GM18861 (cell line): ENCODE data around the gene CHD5.
"Not testable (repeated sequence)": the region's sequence is repeated elsewhere in the genome, so short reads cannot be mapped to it uniquely, and the experiment has no call there.

Experiments used
- ATAC-seq: cut with Tn5 transposase; IDR thresholded peaks from one replicate; pipeline ENCODE4 v1.9.1; 2021; ENCODE audit not compliant: unreplicated experiment

The CHD5 gene

DNA sequence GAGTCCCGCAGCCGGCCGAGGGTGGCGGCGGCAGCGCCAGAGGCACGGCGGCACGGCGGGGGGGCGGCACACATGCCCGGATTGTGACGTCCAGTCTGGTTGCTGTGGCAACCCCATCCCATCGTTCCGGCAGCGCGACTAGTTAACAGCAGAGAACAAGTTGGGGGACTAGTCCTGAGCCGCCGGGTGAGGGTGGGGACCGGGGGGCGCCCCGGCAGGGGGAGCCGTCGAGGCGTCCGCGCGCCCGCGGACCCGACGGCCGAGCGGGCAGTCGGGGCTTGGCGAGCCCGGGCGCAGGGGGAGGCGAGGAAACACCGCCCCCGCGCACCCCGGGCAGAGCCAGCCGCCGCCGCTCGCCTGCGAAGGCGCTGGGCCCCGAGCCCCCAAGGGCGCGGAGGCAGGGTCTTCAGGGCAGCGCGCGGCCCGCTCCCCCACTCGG is at the start of gene CHD5:
TSS of gene CHD5 (minus strand) at position 54 of the 439 bp plus-strand sequence. CDS start 298 bp downstream, outside the sequence.
- ATAC-seq: no peak

- ATAC-seq: no peak
Observed at GRCh38 chr1:6225651-6226050, 45.5 kb upstream of the CHD5 start.

- no peak for ATAC-seq
Observed at GRCh38 chr1:6224718-6225117, 44.6 kb upstream of the CHD5 start.

DNA sequence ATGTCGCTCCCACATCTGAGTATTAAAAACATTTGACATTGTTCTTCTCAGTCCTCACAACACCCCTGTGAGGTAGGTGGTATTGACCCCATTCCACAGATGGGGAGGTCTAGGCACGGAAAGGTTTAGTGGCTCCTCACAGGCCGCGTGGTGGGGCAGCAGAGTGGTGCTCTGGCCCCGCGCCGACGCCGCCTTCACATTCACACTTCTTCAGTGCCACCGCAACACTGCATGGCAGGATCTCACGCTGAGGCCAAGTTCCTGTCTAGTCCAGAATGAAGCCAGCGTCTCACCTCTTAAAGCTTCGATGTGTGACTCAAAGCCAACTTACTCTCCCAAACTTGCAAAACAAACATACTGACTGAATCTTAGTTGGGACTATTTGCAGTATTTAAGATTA is 43.5 kb upstream of the CHD5 start:
- no peak for ATAC-seq

GRCh38 chr1:6222636-6223035 is 42.5 kb upstream of the CHD5 start:
- ATAC-seq: no peak

DNA sequence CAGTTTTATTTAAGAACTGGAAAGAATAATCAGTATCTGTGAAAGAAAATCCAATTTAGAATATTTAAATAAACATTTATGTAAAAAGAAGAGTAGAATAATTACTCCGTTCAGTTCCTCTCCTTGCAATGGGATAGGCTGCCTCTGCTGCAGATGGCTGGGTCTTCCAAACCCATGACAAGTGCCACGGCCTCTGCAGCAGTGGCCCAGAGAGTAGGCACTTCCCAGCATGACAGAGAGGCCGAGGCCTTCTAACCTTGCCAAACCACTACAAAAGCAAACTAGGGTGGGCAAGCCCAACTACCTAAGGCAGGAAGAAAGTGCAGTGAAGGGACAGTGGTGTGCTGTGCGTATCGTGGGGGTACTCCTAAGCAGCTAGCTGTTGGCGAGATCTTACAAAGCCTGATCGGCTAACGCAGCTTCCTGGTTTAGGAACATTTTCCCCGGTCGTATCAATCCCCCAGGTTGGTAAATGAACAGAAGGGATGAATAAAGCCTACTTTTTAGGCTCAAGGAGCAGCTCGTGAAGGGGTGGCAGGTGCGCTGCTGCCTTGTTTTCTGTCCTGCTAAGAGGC is 41.2 kb upstream of the CHD5 start:
- ATAC-seq: no peak

GRCh38 chr1:6220236-6220635 is 40.1 kb upstream of the CHD5 start:
- ATAC-seq: no peak

- ATAC-seq: not testable (repeated sequence)
Observed at GRCh38 chr1:6219641-6220040, 39.5 kb upstream of the CHD5 start.

DNA sequence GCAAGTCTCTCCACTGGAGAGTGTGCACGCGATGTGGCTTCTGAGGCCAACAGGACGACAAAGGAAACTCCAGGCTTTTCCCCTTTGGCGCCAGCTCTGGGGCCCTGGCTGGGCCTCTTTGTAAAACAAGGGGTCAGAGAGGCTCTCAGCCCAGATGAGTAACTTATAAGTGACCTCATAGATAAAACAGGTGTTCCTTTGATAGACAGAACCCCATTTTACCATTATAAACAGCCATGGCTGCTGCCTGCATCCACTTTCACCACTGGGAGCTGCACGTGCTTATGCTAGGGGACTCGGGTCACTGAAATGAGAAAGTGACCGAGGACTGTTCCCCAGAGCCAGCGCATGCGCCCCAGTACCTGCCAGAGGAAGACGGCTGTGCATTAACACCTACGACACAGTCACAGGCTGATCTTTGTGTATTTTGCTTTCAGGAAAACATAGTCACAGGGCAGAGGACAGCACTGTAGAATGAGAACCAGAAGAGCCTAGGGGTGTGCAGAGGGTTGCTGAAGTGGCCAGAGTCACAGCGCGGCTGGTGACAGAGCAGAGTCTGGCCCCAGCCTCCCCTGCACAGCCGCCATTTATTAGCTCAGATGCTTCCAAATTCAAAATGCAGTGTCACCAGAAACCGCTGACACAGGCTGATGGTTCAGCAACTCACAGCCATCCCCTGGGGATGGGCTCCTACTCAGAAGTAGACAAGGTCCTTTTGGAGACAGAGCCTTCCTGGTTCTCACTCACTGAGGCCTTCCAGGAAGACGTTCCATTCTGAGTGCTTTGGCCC is 38.4 kb upstream of the CHD5 start:
- ATAC-seq: no peak

- ATAC-seq: no peak
Observed at GRCh38 chr1:6212193-6212959, 32.3 kb upstream of the CHD5 start.

DNA sequence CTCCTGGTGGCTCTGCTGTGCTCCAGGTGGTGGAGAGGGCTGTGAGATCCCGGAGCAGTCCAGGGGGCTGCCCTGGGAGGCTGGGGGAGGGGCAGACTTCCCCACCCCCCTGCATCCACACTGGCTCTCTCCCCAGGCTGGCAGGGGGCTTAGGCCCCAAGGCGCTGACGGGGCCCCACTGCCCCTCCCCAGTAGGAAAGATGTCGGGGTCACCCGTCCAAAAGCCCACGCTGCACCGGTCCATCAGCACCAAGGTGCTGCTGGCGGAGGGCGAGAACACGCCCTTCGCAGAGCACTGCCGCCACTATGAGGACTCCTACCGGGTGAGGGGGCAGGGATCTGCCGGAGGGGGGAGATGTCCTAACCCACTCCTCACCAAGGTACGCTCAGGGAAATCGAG is 31.6 kb upstream of the CHD5 start:
- no peak for ATAC-seq

- no peak for ATAC-seq
Observed at GRCh38 chr1:6210591-6211355, 30.7 kb upstream of the CHD5 start.

DNA sequence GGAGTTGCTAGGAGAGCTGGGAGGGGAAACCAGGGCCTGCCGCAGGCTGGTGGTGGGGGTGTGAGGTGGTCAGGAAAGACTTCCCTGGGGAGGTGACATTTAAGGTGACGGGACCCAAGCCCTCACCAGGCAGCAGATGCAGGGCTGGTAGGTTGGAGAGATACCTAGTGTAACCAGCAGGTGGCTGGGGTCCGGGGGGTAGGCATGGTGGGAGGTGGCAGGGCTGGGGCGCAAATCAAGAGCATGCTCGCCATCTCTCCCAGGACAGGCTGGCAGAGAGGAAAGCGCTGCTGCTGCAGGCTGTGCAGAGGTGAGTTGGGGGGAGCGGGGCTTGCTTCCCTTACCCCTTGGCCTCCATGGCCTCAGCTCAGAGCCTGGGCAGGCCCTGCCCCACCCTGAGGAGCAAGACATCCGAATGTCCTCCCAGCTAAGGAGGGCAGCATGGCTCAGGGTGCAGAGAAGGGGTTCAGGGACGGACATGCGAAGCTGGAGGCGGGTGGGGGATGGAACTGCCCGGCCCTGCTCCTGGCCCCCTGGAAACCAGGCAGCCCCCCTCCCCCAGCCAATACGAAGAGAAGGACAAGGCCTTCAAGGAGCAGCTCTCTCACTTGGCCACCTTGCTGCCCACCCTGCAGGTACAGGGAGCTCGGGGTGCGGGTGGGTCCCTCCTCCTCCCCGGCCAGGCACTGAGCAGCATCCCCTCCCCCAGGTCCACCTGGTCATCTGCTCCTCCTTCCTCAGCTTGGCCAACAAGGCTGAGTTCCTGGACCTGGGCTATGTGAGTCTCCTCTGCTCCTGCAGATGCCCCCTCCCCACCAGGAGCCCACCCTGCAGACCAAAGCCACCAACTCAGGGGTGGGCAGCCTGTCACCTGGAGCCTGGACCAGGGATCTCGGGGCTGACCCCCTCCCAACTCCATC is 29.8 kb upstream of the CHD5 start:
- no peak for ATAC-seq

- ATAC-seq: no peak
Observed at GRCh38 chr1:6208723-6209660, 28.9 kb upstream of the CHD5 start.

DNA sequence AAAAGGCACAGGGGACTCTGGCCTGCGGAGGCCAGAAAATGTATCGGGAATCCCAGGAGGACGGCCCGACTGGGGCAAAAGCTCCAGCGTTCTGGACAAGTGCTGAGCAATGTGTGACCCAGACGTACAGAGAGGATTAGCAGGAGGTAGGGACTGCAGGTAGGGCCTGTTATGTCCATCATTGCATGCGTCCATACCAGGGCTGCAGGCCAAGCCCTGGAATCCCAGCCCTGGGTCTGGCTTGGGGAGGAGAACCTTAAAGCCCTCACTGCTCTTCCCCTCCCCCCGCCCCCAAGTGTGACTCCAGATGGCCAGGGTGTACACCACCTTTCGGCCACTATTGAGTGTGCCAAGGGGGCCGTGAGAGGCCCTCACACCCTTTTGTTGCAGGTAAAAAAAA is 27.8 kb upstream of the CHD5 start:
- no peak for ATAC-seq

DNA sequence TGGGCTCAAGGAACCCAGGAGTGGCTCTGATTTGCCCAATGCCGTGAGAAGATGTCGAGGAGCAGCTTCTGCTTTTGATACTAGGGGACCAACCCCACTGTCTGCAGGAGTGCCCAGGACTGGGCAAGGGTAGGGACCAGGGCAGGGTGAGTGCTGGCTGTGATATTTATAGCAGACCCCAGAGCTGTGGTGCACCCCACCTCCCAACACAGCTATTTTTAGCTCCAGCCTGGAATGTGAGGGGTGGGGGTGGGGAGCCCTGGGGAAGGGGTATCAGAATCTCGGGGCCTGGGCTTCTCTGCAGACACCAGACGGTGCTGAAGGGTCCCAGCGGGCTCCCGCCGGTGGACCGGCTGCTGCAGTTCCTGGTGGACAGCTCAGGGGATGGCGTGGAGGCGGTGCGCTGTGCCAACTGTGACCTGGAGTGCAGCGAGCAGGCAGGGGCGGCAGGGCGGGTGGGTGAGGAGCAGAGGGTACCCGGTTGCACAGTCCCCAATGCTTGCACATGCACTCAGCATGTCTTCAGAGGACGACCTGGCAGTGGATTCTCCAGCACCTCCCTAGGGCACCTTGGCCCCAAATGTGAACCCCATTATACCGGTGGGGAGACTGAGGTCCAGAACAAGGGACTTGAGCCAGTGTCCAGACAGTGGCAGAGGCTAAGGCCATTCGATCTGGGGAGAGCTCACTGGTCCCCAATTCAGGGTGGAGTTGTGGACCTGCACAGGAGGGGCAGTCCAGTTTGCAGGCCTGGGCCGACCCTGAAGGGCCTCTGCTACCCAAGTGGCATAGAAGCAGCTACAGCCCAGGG is 27.2 kb upstream of the CHD5 start:
- ATAC-seq: no peak

DNA sequence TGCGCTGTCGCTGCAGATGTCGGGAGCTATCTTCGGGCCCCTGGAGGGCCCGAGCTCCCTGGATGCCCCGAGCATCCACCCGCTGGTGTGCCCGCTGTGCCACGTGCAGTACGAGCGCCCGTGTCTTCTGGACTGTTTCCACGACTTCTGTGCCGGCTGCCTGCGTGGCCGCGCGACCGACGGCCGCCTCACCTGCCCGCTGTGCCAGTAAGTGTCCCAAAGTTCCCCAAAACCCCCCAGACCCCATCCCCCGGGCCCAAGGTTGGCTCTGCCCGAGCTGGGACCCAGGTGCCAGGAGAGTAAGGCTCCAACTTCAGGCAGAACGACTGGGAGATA is 26.4 kb upstream of the CHD5 start:
- ATAC-seq: no peak

GRCh38 chr1:6205849-6206519 is 25.9 kb upstream of the CHD5 start, which contains the start of gene RNF207:
Gene RNF207, plus strand, starts transcription at chr1:6206119. Its CDS starts 417 bp downstream, at chr1:6206536.
- no peak for ATAC-seq
